Activated naive CD8-positive, alpha-beta T cell treated with anti-CD3 and anti-CD28 coated beads for 36 hours (primary cell): ENCODE measurements around the gene LRRC34. TPM values are rescaled to one million over a fixed set of nuclear protein-coding genes. Genes with fewer than 3 reads are reported as not detected.

ENCODE experiments used
- DNase-seq: peaks from one replicate; pipeline ENCODE4 v3.0.0; 2021
- H3K27ac Mint-ChIP-seq: one replicate; pipeline ENCODE4 v1.8.0; 2022; ENCODE audit warnings: mild to moderate bottlenecking, moderate library complexity, mixed read lengths
- H3K27me3 Mint-ChIP-seq: one replicate; pipeline ENCODE4 v1.8.0; 2022; ENCODE audit warnings: mild to moderate bottlenecking, mixed read lengths
- H3K36me3 Mint-ChIP-seq: one replicate; pipeline ENCODE4 v1.8.0; 2021; ENCODE audit warnings: mild to moderate bottlenecking, mixed read lengths
- H3K4me1 Mint-ChIP-seq: one replicate; pipeline ENCODE4 v1.8.0; 2021; ENCODE audit warnings: mixed read lengths
- H3K4me3 Mint-ChIP-seq: one replicate; pipeline ENCODE4 v1.8.0; 2022; ENCODE audit warnings: mild to moderate bottlenecking, moderate library complexity, mixed read lengths
- H3K9me3 Mint-ChIP-seq: one replicate; pipeline ENCODE4 v1.8.0; 2022; ENCODE audit warnings: mixed read lengths
- total RNA-seq, 2 experiments: library from RNA; stranded (reverse); gene quantifications; one replicate each; pipeline ENCODE4 v1.2.3, GENCODE V29; 2021

The LRRC34 gene
- total RNA-seq, 2 experiments from 2014 or later, result 4.0 to 4.4 TPM

- Mint-ChIP-seq H3K27ac (no peak overlapping the region), H3K4me3 (no peak overlapping the region), H3K27me3 (no peaks in the 10 kb centered on the region), H3K9me3 (no peaks in the 10 kb centered on the region), H3K36me3 (peaks cover 25% of the 10 kb centered on the region), H3K4me1 (peaks cover 15% of the 10 kb centered on the region)
- DNase-seq, result no peak
These were observed 24.9 kb downstream of the LRRC34 start for GRCh38 chr3:169787791-169788190.

GRCh38 chr3:169787120-169787519 is 25.6 kb downstream of the LRRC34 start:
- no peak for DNase-seq
- Mint-ChIP-seq H3K4me1 (peaks cover 15% of the 10 kb centered on the region), H3K27me3 (no peaks in the 10 kb centered on the region), H3K9me3 (no peaks in the 10 kb centered on the region), H3K36me3 (peaks cover 20% of the 10 kb centered on the region), H3K27ac (no peak overlapping the region), H3K4me3 (no peak overlapping the region)

GRCh38 chr3:169781209-169781855 is 31.4 kb downstream of the LRRC34 start:
- H3K4me3 Mint-ChIP-seq, result no peak overlapping the region
- peaks cover 42% of the 10 kb centered on the region for H3K4me1 Mint-ChIP-seq
- H3K36me3 Mint-ChIP-seq, result peaks cover 34% of the 10 kb centered on the region
- H3K9me3 Mint-ChIP-seq, result no peaks in the 10 kb centered on the region
- no peak for DNase-seq
- no peaks in the 10 kb centered on the region for H3K27me3 Mint-ChIP-seq
- H3K27ac Mint-ChIP-seq, result peak overlapping the region; percentile 39

- Mint-ChIP-seq H3K4me1 (peaks cover 42% of the 10 kb centered on the region), H3K27ac (peak overlapping the region; percentile 39), H3K4me3 (no peak overlapping the region), H3K27me3 (no peaks in the 10 kb centered on the region), H3K36me3 (peaks cover 36% of the 10 kb centered on the region), H3K9me3 (no peaks in the 10 kb centered on the region)
- no peak for DNase-seq
These were observed 32.0 kb downstream of the LRRC34 start for GRCh38 chr3:169780742-169781141.

GRCh38 chr3:169777822-169778221 is 34.9 kb downstream of the LRRC34 start:
- peaks cover 49% of the 10 kb centered on the region for H3K36me3 Mint-ChIP-seq

GRCh38 chr3:169774186-169774585 is 38.5 kb downstream of the LRRC34 start:
- H3K4me3 Mint-ChIP-seq, result peak overlapping the region; percentile 99
- DNase-seq, result no peak
- peaks cover 32% of the 10 kb centered on the region for H3K36me3 Mint-ChIP-seq
- H3K27me3 Mint-ChIP-seq, result peaks cover 9% of the 10 kb centered on the region
- peak overlapping the region; percentile 99 for H3K27ac Mint-ChIP-seq
- H3K4me1 Mint-ChIP-seq, result peaks cover 47% of the 10 kb centered on the region
- no peaks in the 10 kb centered on the region for H3K9me3 Mint-ChIP-seq

More at GRCh38 chr3:169777822-169778221, 34.9 kb downstream of the LRRC34 start:
- H3K4me3 Mint-ChIP-seq, result no peak overlapping the region
- H3K27me3 Mint-ChIP-seq, result no peaks in the 10 kb centered on the region
- no peak for DNase-seq
- no peaks in the 10 kb centered on the region for H3K9me3 Mint-ChIP-seq
- H3K27ac Mint-ChIP-seq, result no peak overlapping the region
- peaks cover 57% of the 10 kb centered on the region for H3K4me1 Mint-ChIP-seq

- H3K27ac Mint-ChIP-seq, result peak within 1 kb of the TSS; percentile 99
- H3K4me3 Mint-ChIP-seq, result peak within 1 kb of the TSS; percentile 99
- peaks cover 9% of the 10 kb centered on the region for H3K27me3 Mint-ChIP-seq
- DNase-seq, result peak; percentile 92
- peaks cover 39% of the 10 kb centered on the region for H3K4me1 Mint-ChIP-seq
- no peaks in the 10 kb centered on the region for H3K9me3 Mint-ChIP-seq
- H3K36me3 Mint-ChIP-seq, result peaks cover 25% of the 10 kb centered on the region
These were observed 39.5 kb downstream of the LRRC34 start, which contains the start of gene MYNN for GRCh38 chr3:169772897-169773816. MYNN (plus strand) TSS chr3:169773396; CDS start chr3:169774296, 900 bp downstream.

GRCh38 chr3:169772305-169772896 is 40.3 kb downstream of the LRRC34 start:
- H3K27me3 Mint-ChIP-seq, result peaks cover 9% of the 10 kb centered on the region
- no peak for DNase-seq
- peak overlapping the region; percentile 99 for H3K4me3 Mint-ChIP-seq
- H3K4me1 Mint-ChIP-seq, result peaks cover 36% of the 10 kb centered on the region
- H3K36me3 Mint-ChIP-seq, result peaks cover 26% of the 10 kb centered on the region
- no peaks in the 10 kb centered on the region for H3K9me3 Mint-ChIP-seq
- peak overlapping the region; percentile 99 for H3K27ac Mint-ChIP-seq

- DNase-seq, result peak; percentile 62
- H3K27me3 Mint-ChIP-seq, result peaks cover 9% of the 10 kb centered on the region
- H3K4me1 Mint-ChIP-seq, result peaks cover 29% of the 10 kb centered on the region
- H3K9me3 Mint-ChIP-seq, result no peaks in the 10 kb centered on the region
- H3K36me3 Mint-ChIP-seq, result peaks cover 23% of the 10 kb centered on the region
- peak overlapping the region; percentile 99 for H3K27ac Mint-ChIP-seq
- peak overlapping the region; percentile 99 for H3K4me3 Mint-ChIP-seq
These were observed 41.0 kb downstream of the LRRC34 start for GRCh38 chr3:169771497-169772304.

GRCh38 chr3:169769287-169770181 is 43.2 kb downstream of the LRRC34 start, which contains the start of gene ACTRT3:
ACTRT3 (minus strand) TSS chr3:169769561; CDS start chr3:169769520, 41 bp downstream.
- H3K4me1 Mint-ChIP-seq, result peaks cover 25% of the 10 kb centered on the region
- H3K27me3 Mint-ChIP-seq, result peaks cover 9% of the 10 kb centered on the region
- peaks cover 3% of the 10 kb centered on the region for H3K9me3 Mint-ChIP-seq
- H3K36me3 Mint-ChIP-seq, result peaks cover 18% of the 10 kb centered on the region
- peak within 1 kb of the TSS; percentile 84 for H3K27ac Mint-ChIP-seq
- peak within 1 kb of the TSS; percentile 85 for H3K4me3 Mint-ChIP-seq
- DNase-seq, result peak; percentile 74

- Mint-ChIP-seq H3K36me3 (peaks cover 12% of the 10 kb centered on the region), H3K9me3 (peaks cover 6% of the 10 kb centered on the region), H3K4me3 (peak within 1 kb of the TSS; percentile 95), H3K27ac (peak within 1 kb of the TSS; percentile 98), H3K27me3 (peaks cover 3% of the 10 kb centered on the region), H3K4me1 (peaks cover 26% of the 10 kb centered on the region)
- DNase-seq, result peak; percentile 94
These were observed 47.7 kb downstream of the LRRC34 start, which contains the start of gene TERC for GRCh38 chr3:169764882-169765612. TERC (minus strand) TSS chr3:169765060.

- H3K4me3 Mint-ChIP-seq, result peak overlapping the region; percentile 95
- peaks cover 26% of the 10 kb centered on the region for H3K4me1 Mint-ChIP-seq
- peak overlapping the region; percentile 98 for H3K27ac Mint-ChIP-seq
- peaks cover 15% of the 10 kb centered on the region for H3K36me3 Mint-ChIP-seq
- peak; percentile 65 for DNase-seq
- H3K9me3 Mint-ChIP-seq, result peaks cover 6% of the 10 kb centered on the region
- H3K27me3 Mint-ChIP-seq, result peaks cover 3% of the 10 kb centered on the region
These were observed 48.3 kb downstream of the LRRC34 start for GRCh38 chr3:169764312-169764881.
